Right lobe of liver (tissue), 6 donors: Measurements from ENCODE around the gene ALKBH7. TPM values are rescaled to one million over a fixed set of nuclear protein-coding genes. Genes with fewer than 3 reads are reported as not detected.

Source experiments
- ATAC-seq, 4 donors: fragments of 200-7000 bp; cut with Tn5 transposase; one replicate each; pipeline ENCODE4 v1.9.1; 2020; ENCODE audit warnings: mild to moderate bottlenecking in 4 of 4, moderate library complexity in 4 of 4
- DNase-seq, 3 donors: peaks; one replicate each; pipeline ENCODE4 v3.0.0-alpha.2; 2020
- H3K27ac ChIP-seq, 3 donors: fragments of 200-600 bp; one replicate each; pipeline ENCODE4 v1.8.0; 2022
- H3K27me3 ChIP-seq, 2 donors: fragments of 200-600 bp; one replicate each; pipeline ENCODE4 v1.8.0; 2022
- H3K36me3 ChIP-seq, 4 donors: fragments of 200-600 bp; sonication (generic) in 1 of 4; one replicate each; pipeline versions ENCODE4 v1.5.1 to v1.8.0; 2017 to 2022; ENCODE audit warnings: control low read depth in 1 of 4
- H3K4me1 ChIP-seq, 4 donors: fragments of 200-600 bp; sonication (generic) in 1 of 4; one replicate each; pipeline versions ENCODE4 v1.5.1 to v1.8.0; 2017 to 2022; ENCODE audit warnings: control low read depth in 1 of 4
- H3K4me3 ChIP-seq, 3 donors: fragments of 200-600 bp; one replicate each; pipeline ENCODE4 v1.8.0; 2022
- H3K9me3 ChIP-seq, 4 donors: fragments of 200-600 bp; sonication (generic) in 1 of 4; one replicate each; pipeline versions ENCODE4 v1.5.1 to v1.8.0; 2017 to 2022; ENCODE audit warnings: control low read depth in 1 of 4
- POLR2A ChIP-seq: fragments of 450-650 bp; IDR thresholded peaks from one replicate; pipeline ENCODE4 v1.6.1; 2017; ENCODE audit warnings: antibody characterized with exemption, mild to moderate bottlenecking
- WGBS: methylation state at CpG from one replicate; pipeline ENCODE4 v1.1.6; 2018; ENCODE audit warnings: low coverage, low lambda C conversion rate; ENCODE audit not compliant: insufficient coverage; ENCODE audit errors: missing lambda C conversion rate; 5-methylcytosine and 5-hydroxymethylcytosine counted together
- intact Hi-C, 2 donors: fragments of 100-400 bp; cut with DNase I; formaldehyde crosslinking; loops; one replicate each; pipeline versions ENCODE4 v1.11.2 to v1.14.1; 2022
- long read RNA-seq: library from polyadenylated mRNA; unstranded; transcript quantifications from one replicate; pipeline ENCODE4 v2.0.0, GENCODE V29; 2019
- total RNA-seq, 6 experiments: library from RNA; depleted of rRNA in 2 of 6; stranded (reverse); fragments of >200 nt in 2 of 6; fragmentation: NEBNext Ultra II Directional in 3 of 6; extraction: Animal tissue kit (Norgen Biotek cat#: 25700) in 3 of 6; gene quantifications; one replicate each; pipeline versions ENCODE4 v1.1.0 to v1.2.4, GENCODE V29; 2016 to 2023
- TF ChIP-seq, protein P1 (sequence below), 4 donors: fragments of 200-600 bp in 3 of 4; fragments of 450-650 bp in 1 of 4; IDR thresholded peaks; one replicate each; pipeline versions ENCODE4 v1.5.1 to v1.8.0; 2016 to 2022; ENCODE audit warnings: antibody characterized with exemption in 4 of 4, mild to moderate bottlenecking in 2 of 4
- donor health status: DM: no; HTN: yes; CAD: no.
- donor health status: DM: no; HTN: no; CAD: no.
- donor health status: DM: no; HTN: no; CAD: no.
- donor health status: DM: no; HTN: yes; CAD: no.
- donor health status: DM: no; HTN: yes; CAD: no.

Gene ALKBH7, protein sequence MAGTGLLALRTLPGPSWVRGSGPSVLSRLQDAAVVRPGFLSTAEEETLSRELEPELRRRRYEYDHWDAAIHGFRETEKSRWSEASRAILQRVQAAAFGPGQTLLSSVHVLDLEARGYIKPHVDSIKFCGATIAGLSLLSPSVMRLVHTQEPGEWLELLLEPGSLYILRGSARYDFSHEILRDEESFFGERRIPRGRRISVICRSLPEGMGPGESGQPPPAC
- total RNA-seq, result 10 to 100 TPM; 60.7 to 78.4 (median 72.2) TPM
- long read RNA-seq, transcript ALKBH7-201 (4 exons, 1,332 nt), result major isoform, 61 of 64 reads
- long read RNA-seq, partial matches to known transcripts, result 0 of 64 reads
- long read RNA-seq, other reads (novel, unspliced or antisense), result 1 of 64 reads

DNA sequence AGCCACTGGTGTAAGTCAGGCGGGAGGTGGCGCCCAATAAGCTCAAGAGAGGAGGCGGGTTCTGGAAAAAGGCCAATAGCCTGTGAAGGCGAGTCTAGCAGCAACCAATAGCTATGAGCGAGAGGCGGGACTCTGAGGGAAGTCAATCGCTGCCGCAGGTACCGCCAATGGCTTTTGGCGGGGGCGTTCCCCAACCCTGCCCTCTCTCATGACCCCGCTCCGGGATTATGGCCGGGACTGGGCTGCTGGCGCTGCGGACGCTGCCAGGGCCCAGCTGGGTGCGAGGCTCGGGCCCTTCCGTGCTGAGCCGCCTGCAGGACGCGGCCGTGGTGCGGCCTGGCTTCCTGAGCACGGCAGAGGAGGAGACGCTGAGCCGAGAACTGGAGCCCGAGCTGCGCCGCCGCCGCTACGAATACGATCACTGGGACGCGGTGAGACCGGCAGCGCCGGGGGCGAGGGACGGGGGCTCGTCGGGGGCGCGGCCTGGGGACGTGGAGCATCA lies at the start of gene ALKBH7:
Gene ALKBH7 (plus strand): TSS at position 201 of the 502 bp plus-strand sequence. CDS start 27 bp downstream, at position 228.
- WGBS, result 2% methylated on average over 20 of the region's 47 CpGs
- H3K4me3 ChIP-seq, result peak within 1 kb of the TSS; percentile 46 to 96 (median 94)
- H3K9me3 ChIP-seq, result no peaks in the 10 kb centered on the region
- no peaks in the 10 kb centered on the region for H3K27me3 ChIP-seq
- peaks cover 0 to 16% (median 6%) of the 10 kb centered on the region in 4 donors for H3K36me3 ChIP-seq
- H3K27ac ChIP-seq, result peak within 1 kb of the TSS; percentile 77 to 98 (median 94)
- peak; percentile 76 to 86 (median 80) for ATAC-seq
- peaks cover 0 to 7% (median 3%) of the 10 kb centered on the region in 4 donors for H3K4me1 ChIP-seq
- peak; percentile 73 for TF ChIP-seq POLR2A
- TF ChIP-seq, protein P1, sequence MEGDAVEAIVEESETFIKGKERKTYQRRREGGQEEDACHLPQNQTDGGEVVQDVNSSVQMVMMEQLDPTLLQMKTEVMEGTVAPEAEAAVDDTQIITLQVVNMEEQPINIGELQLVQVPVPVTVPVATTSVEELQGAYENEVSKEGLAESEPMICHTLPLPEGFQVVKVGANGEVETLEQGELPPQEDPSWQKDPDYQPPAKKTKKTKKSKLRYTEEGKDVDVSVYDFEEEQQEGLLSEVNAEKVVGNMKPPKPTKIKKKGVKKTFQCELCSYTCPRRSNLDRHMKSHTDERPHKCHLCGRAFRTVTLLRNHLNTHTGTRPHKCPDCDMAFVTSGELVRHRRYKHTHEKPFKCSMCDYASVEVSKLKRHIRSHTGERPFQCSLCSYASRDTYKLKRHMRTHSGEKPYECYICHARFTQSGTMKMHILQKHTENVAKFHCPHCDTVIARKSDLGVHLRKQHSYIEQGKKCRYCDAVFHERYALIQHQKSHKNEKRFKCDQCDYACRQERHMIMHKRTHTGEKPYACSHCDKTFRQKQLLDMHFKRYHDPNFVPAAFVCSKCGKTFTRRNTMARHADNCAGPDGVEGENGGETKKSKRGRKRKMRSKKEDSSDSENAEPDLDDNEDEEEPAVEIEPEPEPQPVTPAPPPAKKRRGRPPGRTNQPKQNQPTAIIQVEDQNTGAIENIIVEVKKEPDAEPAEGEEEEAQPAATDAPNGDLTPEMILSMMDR (IDR thresholded peaks at IDR 0.05), result no peak
- intact Hi-C loops, result no loop called here
- DNase-seq, result peak; percentile 97 to 100 (median 98)

DNA sequence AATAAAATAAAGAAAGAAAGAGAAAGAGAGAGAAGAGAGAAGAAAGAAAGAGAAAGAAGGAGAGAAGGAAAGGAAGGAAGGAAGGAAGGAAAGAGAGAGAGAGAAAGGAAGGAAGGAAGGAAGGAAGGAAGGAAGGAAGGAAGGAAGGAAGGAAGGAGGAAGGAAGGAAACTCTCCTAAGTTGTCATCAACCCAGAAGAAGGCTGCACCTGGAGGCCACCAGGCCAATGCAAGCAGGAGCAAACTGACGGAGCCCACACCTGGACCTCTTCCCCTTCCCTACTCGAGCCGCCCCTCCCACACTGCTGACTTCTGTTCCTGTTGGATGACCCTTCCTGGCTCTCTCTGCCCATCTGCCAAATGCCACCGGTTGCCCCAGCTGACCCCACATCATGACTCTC lies 47.8 kb upstream of the ALKBH7 start:
- ATAC-seq, result no peak
- WGBS, result 69% methylated on average over 3 of the region's 4 CpGs
- TF ChIP-seq, protein P1 (IDR thresholded peaks at IDR 0.05), result no peak
- no peak for TF ChIP-seq POLR2A
- Histone ChIP-seq H3K9me3 (no peaks in the 10 kb centered on the region), H3K4me1 (no peaks in the 10 kb centered on the region), H3K27ac (no peak overlapping the region), H3K27me3 (no peaks in the 10 kb centered on the region), H3K36me3 (no peaks in the 10 kb centered on the region), H3K4me3 (no peak overlapping the region)
- intact Hi-C loops, result no loop called here
- no peak for DNase-seq

DNA sequence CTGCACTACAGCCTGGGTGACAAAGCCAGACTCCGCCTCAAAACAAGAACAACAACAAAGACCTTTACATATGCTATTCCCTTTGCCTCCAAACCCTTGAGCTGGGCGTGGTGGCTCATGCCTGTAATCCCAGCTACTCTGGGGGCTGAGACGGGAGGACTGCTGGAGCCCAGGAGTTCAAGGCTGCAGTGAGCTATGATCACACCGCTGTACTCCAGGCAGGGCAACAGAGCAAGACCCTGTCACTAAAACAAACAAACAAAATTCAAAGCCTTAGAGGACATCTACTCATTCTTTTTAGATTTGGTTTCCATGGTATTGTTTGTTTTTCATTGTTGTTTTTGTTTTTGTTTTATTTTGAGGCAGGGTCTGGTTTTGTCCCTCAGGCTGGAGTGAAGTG lies 47.0 kb upstream of the ALKBH7 start:
- Histone ChIP-seq H3K4me1 (no peaks in the 10 kb centered on the region), H3K27ac (no peak overlapping the region), H3K36me3 (no peaks in the 10 kb centered on the region), H3K4me3 (no peak overlapping the region), H3K9me3 (no peaks in the 10 kb centered on the region), H3K27me3 (no peaks in the 10 kb centered on the region)
- intact Hi-C loops, result no loop called here
- DNase-seq, result no peak
- 67% methylated on average over 3 of the region's 4 CpGs for WGBS
- ATAC-seq, result no peak
- no peak for TF ChIP-seq POLR2A
- TF ChIP-seq, protein P1 (IDR thresholded peaks at IDR 0.05), result no peak

DNA sequence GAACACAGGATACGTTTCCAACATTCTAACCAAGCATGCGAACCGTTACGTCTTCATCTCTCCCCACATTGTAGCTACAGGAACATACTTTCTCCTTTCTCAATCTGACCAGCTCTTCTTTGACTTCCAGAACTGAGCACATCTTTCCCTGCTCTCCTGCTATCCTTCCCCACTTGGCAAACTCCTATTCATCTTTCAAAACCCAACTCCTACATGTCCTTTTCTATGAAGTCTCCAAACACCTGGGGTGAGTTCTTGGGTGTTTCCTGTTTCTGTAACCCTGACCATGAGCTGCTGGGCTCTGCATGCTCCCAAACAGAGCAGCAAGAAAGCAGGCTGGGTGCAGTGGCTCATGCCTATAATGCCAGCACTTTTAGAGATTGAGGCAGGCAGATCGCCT lies 45.8 kb upstream of the ALKBH7 start:
- no peak for TF ChIP-seq POLR2A
- TF ChIP-seq, protein P1 (IDR thresholded peaks at IDR 0.05), result no peak
- ATAC-seq (no peak), DNase-seq (no peak)
- 91% methylated on average over 5 of the region's 5 CpGs for WGBS
- H3K27ac ChIP-seq, result no peak overlapping the region
- no peaks in the 10 kb centered on the region for H3K36me3 ChIP-seq
- no peaks in the 10 kb centered on the region for H3K4me1 ChIP-seq
- H3K27me3 ChIP-seq, result no peaks in the 10 kb centered on the region
- intact Hi-C loops, result no loop called here
- H3K9me3 ChIP-seq, result no peaks in the 10 kb centered on the region
- H3K4me3 ChIP-seq, result no peak overlapping the region
